NCI-H1048 (cell line): ENCODE measurements around the gene GRIK1.

ENCODE experiments used
- DNase-seq: peaks from one replicate; lab custom pipeline; 2025; lab: John Stamatoyannopoulos, UW

GRIK1 gene

DNA sequence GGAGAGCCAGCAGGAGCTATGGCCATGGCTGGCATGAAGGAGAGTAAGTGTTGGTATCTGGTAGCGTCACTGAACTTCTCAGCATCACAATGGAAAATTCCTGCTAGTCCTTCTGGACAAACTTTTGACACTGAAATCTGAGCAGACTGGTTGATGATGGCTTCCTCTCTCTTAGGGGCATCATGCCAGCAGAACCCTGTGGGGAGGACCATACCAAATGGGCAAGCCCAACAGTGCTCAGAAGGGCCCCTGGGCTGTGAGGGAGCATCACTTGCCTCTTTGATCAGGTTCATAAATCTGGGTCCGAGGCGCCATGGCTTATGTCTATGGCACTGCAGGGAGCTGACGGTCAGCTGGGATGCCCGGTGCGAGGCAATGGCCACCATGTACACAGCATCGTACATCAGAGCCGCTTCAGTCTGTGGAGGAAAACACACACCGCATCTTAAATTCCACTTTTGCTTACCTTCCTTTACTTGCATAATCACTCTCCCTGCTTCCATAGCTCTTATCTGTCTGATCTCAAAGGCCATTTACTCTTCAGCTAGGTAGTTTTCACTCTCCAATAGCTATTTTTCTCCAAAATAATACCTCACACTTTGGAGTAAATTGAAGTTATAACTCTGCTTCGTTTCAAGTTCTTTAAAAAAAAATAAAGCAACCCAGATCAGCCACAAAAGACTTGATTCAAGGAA is 297.1 kb downstream of the GRIK1 start:
- DNase-seq: no peak

DNA sequence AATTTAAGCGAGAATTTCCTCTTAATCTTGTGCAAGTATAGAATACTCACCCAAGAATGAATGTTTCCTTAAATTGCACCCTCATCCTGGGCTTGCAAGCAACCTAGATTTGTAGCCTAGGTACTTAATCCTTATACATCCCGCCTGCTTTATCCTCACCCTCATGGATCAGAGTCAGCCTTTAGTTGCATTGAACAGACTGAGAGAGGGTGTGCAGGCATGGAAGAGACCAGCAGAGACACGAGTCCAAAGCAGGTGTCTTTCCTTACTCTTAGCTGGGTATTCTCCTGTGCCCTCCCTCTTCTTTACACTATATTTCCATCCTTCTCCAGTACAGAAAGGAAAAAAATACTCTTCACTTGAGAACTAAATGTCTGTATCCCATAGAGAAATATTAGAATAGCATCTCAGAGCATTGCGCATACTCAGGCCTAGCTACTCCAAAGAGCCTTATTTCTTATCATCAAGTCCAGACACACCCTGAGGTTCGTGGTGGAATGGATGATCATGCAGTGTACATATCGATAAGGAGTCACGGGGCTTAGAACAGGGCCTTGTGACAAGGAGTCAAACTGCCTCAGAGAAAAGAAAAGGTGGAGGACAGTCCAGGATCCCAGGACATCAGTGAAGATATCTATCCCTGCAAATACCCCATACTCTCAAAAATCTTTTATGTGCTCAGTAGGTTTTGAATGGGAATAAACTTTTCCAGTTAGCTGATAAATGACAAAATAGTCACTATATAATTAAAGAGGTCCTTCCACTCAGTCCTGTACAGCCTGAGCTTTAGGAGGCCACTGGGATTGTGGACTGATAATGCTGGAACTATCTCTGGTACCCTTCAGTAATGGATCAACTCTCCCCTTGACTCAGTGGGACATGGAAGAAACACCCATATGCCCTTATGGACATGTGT is 297.9 kb downstream of the GRIK1 start:
- DNase-seq: no peak

DNA sequence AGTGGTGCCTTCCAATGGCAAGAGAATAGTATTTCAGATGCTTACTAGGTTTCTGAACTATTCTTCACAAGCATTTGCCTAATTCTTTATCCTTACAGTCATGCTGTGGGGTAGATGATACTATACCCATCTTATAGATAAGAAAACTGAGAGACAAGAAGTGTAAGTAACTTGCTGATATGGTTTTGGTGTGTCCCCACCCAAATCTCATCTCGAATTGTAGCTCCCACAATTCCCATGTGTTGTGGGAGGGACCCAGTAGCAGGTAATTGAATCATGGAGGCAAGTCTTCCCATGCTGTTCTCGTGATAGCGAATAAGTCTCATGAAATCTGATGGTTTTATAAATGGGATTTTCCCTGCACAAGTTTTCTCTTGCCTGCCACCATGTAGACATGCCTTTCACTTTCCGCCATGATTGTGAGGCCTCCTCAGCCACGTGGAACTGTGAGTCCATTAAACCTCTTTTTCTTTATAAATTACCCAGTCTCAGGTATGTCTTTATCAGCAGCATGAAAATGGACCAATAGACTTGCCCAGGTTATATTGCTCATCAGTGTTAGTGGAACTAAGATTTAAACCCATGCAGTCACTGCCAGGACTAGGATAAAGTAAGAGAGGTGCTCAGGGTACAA is 298.7 kb downstream of the GRIK1 start:
- no peak for DNase-seq

DNA sequence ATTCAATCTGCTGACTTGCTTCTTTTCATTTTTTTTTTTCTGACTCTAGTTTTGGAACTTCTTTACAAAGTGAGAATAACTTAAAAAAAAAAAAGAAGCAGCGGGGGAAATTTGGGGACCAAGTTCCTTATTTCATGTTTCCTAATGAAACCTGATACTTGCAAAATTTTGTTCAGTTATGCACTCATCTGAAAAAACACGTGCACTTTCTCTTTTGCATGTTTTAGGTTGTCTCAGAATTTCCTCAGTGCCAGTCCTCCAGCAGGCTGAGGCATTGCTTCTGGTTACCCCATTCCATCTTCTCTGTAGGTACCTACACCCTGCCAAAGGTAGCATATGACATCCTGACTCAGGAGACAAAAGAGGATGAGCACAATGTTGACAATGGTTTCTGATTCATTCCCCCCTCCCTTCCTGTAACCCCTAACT is 299.7 kb downstream of the GRIK1 start:
- DNase-seq: no peak

DNA sequence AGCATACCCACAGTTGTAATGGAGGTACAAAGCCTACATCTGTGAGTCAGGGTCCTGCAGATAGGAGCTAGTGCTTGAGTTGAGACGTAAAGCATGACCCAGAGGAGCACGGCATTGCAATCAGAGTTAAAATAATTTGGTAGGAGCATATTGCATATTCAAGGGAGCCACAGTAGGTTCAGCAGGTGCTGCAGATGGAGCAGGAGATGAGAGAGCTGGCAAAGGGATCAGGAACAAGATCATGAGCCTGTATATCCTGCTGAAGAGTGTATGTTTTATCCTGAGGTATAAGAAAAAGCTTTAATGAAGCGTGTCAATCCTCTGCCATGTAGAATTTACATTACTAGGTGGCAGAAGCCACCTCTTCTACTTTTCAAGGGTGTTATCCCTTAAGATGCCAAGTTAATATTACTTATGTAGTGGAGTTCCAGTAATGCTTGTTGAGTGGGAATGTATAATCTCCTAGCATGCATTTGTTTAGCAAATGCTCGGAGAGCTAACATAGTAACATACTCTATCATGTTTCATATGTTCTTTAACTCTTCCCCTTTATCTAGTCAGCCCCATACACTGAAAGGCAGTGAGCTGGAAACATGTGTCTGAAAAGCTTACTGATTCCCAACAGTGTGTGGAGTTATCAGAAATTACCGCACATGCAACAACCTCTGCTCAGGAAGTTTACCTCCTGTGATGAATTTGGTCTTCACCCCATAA is 300.3 kb downstream of the GRIK1 start:
- DNase-seq: no peak

DNA sequence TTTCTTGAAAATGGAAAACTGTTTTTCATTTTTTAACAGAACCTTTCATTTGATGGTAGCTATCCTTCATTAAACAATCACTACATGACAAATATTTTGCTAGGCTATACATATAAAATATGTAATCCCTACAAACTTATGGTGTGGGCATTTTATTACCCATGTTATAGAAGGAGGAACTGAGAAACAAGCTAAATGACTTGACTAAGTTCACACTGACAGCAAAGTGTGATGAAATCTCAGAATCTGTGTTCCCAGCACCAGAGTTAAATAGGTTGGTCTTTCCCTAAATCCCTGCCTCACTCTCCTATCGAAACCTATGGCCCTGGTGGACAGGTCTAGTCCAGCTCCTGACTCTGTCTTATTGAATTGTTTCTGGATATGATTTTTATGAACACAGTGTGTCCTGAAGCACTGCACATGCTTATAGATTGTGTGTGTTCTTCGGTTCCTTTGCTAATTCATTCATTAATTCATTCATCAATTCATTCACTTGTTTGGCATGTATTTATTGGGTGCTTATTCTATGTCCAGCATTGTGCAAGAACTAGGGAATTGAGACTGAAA is 301.0 kb downstream of the GRIK1 start:
- no peak for DNase-seq

DNA sequence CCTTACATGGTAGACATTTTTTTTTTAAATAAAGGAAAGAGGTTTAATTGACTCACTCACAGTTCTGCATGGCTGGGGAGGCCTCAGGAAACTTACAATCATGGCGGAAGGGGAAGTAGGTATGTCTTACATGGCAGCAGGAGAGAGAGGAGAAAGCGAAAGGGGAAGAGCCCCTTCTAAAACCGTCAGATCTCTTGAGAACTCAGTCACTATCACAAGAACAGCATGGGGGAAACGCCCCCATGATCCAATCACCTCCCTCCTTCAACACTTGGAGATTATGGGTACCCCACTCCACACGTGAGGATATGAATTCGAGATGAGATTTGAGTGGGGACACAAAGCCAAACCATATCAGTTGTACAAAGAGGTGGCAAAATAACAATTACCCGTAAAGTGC is 301.7 kb downstream of the GRIK1 start:
- no peak for DNase-seq

DNA sequence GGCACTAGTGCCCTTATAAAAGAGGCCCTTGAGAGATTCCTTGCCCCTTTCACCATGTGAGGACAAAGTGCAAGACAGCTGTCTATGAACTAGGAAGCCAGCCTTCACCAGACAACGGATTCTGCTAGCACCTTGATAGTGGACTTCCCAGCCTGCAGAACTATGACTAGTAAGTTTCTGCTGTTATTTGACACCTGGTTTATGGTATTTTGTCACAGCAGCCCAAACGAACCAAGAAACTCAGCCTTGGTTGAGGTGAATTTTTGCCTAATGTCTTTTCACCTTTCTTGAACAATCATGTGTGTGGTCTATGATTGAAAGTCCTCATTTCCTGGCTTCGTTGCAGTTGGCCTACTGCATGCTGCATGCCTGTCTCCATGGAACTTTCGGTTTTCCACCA is 302.2 kb downstream of the GRIK1 start:
- DNase-seq: no peak

DNA sequence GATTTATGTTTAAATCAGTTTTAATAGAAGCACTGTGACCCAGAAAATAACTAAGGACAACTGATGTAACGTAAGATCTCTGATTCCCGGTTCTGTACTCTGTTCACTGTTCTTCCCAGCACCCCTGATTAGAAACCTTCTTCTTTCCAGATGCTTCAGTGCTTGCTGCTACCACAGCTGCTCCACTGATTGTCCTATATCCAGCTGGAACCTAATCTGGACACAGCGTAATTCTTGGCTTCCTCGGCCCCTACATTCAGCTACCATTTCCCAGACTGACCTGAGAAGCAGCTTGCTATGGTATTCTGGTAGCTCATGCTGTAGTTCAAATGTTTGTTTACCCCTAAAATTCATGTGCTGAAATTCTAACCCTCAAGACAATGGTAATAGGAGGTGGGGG is 302.7 kb downstream of the GRIK1 start:
- DNase-seq: no peak

DNA sequence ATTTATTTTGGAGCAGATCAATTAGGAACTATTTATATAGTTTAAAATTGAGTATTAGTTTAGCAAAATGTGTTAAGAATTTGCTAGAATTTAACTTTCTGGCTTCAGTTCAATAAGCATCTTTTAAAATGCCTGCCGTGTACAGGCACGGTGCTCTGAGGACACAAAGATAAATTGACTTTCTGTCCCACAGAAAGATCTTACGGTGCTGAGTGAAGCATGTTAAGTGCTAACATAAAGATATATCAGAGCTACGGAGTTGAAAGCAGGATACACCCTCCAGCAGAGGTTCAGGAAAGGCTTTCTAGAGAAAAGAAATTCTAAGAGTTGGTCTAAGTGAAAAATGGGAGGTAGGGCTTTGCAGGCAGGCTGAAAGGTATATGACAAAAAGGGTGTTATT is 305.4 kb downstream of the GRIK1 start:
- DNase-seq: no peak

DNA sequence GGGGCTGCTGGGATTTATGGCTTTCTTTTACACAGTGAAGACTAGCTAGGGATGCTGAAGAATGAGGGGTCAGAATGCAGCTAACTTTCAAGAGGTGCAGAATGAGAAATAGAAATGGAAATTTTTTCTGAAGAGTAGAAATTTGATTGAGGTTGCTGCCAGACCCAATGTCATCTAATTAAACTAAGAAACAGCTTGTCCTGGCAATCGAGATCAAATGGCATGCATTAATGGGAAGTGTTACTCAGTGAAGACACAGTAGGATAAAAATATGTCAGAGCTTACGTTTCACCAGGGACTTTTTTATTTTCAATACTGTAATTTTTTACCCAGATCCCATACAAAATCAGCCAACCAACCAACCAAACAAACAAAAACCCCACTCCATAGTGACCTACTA is 306.0 kb downstream of the GRIK1 start:
- DNase-seq: no peak

DNA sequence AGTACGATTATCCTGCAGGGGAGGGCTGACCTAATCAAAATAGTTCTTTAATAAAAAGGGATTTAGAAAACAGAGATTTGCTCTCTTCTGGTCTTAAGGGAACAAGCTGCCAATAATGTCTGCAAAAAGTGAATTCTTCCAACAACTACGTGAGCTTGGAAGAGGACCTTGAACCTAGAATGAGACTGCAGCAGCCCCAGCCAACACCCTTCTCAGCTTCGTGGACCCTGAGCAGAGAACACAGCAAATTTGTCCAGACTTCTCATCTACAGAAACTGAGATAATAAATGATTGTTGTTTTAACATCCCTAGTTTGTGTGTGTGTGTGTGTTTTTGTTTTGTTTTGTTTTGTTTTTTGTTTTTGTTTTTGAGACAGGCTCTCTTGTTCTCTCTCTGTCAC is 309.4 kb downstream of the GRIK1 start:
- no peak for DNase-seq

DNA sequence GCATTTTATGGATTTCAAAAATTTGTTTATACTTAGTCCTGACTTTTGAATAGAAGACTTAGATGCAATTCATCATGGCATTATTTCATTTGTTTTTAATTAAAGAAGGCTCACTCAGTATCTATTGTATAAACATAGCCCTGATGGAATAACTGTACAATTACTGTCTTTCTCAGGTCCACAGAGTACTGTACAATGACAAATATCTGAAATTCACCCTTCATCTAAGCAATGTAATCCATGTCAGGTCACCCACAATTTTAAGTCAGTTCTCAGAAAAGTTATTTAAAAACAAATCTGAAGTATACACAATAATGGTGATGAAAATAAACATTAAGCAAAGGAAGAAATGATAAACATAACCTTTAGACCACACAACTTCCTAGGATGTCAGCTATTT is 311.9 kb downstream of the GRIK1 start:
- no peak for DNase-seq

DNA sequence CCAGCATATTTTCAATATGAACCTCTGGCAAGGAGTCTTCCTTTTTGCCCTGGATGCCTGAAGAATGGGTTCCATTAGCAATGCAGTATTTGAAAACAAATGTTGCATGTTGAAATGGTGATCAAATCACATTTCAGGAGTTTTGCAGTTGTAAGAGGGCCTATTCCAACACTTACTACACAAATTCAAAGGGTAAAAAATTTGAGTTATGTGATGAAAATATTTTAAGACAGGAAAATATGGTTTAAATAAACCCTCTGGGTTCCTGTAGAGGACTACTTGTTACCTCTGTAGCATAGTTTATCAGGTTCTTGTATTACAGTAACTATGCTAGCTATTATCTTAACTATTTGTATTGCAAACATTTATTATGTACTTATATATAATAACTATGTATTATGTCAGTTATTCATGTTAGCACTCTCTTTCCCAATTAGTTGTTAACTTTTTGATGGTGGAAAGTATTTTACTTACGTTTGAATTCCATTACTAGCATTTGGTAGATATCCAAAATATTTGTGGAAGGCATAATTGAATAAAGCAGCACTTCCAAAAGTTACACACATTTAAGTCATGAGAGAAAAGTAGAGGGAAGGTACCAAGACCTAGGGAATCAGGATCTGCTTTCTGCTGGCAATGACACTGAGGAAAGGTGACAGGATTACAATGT is 312.9 kb downstream of the GRIK1 start:
- DNase-seq: no peak

DNA sequence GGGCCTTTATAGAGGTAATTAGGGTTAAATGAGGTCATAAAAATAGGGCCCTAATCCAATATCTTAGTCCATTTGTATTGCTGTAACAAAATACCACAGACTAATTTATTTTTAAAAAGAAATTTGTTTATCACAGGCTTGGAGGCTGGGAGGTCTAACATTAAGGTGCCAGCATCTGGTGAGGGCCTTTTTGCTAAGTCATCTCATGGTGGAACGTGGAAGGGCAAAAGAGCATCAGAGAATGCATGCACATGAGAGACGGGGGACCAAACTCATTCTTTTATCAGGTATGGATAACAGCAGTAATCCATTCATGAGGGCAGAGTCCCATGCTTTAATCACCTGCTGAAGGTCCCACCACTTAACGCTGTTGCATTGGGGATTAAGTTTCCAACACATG is 313.8 kb downstream of the GRIK1 start:
- no peak for DNase-seq

DNA sequence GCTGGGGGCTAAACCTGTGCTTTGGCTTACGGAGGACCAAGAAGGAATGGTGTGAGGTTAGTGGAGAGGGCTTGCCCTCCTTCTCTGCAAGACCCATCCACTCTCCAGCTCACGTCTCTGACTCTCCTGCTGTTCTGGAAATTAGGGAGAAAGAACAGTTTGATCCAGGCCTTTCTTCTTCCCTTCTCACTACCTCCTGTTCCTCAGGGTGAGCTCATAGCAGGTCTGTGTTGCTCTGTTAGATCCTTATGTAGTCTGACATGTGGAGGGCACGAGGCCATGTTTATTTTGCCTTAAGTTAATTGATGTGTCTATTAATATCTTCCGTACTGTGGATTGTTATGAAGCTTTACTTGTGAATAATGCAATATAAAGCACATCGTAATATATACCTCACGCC is 315.0 kb downstream of the GRIK1 start:
- DNase-seq: no peak

DNA sequence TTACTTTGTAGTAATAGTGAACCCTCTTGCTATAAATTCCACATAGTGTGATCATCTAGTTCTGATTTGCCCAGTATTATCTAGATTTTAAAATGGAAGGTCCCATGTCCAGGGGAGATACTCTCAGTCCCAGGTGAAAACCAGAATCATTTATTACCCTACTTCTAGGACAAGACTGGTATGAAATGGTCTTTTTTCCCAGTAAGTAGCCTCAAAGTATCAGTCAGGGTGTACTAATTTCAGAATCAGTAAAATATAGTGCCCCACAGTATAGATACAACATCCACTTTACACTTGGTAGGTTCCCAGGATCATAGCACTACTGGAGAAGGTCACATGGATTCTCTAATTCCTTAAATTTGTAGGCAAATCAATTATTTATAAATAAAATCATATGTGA is 318.3 kb downstream of the GRIK1 start:
- DNase-seq: no peak

DNA sequence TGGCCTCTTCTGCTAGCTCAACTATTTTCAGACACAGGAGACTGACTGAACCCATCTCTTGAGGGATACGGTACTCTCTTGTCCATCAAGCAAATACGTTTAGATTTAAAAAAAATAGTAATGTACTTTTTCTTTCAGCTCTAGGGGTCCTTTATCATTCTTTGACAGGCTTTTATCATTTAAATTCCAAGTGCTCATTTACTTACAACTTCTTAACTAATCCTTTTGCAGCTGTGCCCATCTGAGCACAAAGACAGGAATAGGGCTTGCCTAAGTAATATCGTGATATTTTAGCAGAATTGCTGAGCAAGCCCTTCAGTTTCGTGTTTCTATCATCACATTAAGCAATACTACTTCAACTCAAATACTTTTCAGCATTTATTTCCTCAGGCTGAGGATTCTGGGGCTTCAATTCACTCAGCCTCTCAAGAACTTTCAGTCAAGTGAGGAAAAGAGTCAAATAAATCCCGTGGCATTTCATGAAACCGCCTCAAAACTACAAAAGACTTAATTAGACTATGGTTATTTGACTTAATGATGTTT is 323.5 kb downstream of the GRIK1 start:
- no peak for DNase-seq

DNA sequence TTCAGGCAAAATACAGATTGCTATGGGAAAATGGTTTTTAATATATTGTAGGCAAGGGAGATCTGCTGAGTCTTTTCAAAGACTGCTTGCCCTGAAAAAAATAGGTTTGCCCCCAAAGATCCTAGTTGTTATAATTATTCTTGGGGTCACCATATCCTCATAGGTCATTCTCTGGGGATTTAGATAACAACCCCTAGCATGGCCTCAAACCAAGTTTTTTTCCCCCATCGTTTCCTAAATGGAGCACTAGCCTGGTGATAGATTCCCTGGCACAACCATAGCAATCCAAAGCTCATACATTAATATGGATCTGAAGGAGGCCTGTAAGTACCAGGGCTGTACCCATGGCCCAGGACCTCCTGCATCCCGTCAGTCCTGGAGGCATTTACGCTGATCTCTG is 325.9 kb downstream of the GRIK1 start:
- no peak for DNase-seq

DNA sequence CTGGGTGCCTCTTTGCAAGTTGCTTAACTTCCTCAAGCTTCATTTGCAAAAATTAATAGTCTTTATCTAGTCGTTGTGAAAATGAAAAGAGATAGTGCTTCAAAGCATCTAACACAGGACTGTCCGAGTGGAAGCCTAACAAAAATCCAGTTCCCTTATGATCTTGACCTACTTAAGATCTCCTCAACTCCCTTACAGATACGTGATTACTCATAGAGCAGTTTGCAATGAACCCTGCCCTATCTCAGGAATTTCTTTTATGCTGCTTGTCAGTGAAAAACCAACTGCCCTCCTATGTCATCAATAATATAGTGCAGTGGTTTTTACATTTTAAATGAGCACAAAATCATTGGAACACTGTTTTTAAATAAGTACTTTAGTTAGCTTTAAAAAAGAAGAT is 326.8 kb downstream of the GRIK1 start:
- DNase-seq: no peak

DNA sequence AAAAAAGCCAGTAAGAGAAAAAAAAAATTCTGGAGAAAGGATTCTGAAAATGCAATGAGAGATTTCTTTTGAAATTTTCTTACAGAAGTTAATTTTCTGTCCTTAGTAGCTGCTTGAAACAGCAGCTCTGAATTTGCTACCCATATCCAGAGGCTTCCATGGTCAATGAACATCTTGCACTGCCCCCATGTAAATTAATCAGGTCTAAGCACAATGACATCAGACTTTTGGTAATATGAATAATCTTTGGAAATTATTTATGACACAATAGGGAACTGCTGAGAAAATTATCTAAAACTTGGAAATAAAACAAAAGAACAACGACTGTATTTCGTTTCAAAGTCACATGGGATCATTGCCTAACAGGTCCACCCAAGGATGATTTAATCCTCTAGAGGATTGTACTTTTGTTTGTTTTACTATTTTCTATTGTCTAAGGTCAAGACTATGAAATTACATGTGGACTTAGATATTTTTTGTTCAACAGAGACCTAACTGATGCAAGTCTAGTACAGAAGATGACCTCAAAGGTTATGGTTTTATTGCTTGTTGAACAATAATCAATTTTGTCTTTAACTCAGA is 328.9 kb downstream of the GRIK1 start:
- DNase-seq: no peak
